ENCODE measurements around the gene HOXA9.

GRCh38 chr7:27112955-27113949 lies 52.1 kb downstream of the HOXA9 start:
- no peak for TF ChIP-seq CTCF (IDR thresholded peaks at IDR 0.05)
- no peak for TF ChIP-seq POLR2A (IDR thresholded peaks at IDR 0.05)
